DOHH2 (cell line): ENCODE measurements around the gene ZNF575.

Source experiments
- H3F3A ChIP-seq: fragments of 200-600 bp; sonication (generic), shearing (Covaris generic); 2 replicates; pipeline ENCODE4 v1.6.0; 2016; ENCODE audit warnings: antibody characterized with exemption, mild to moderate bottlenecking; ENCODE audit not compliant: control insufficient read depth, insufficient read depth
- H3K27ac ChIP-seq: fragments of 200-600 bp; sonication (generic); 2 replicates; pipeline ENCODE4 v1.5.1; 2014; ENCODE audit warnings: low read depth, mild to moderate bottlenecking, low read length, moderate library complexity
- H3K27me3 ChIP-seq: fragments of 200-600 bp; sonication (generic); 2 replicates; pipeline ENCODE4 v1.6.1; 2014; ENCODE audit warnings: mild to moderate bottlenecking, low read length, mixed read lengths; ENCODE audit not compliant: control insufficient read depth
- H3K36me3 ChIP-seq: fragments of 200-600 bp; sonication (generic); 2 replicates; pipeline ENCODE4 v1.6.1; 2014; ENCODE audit warnings: mild to moderate bottlenecking, low read length, moderate library complexity, mixed read lengths; ENCODE audit not compliant: control insufficient read depth
- H3K4me1 ChIP-seq: fragments of 200-600 bp; sonication (generic); 2 replicates; pipeline ENCODE4 v1.6.1; 2014; ENCODE audit warnings: mild to moderate bottlenecking, low read length, mixed read lengths; ENCODE audit not compliant: control insufficient read depth
- H3K4me2 ChIP-seq: fragments of 200-600 bp; sonication (generic); 2 replicates; pipeline ENCODE4 v1.6.0; 2014; ENCODE audit warnings: mild to moderate bottlenecking, low read length, moderate library complexity
- H3K4me3 ChIP-seq: fragments of 200-600 bp; sonication (generic); 2 replicates; pipeline ENCODE4 v1.5.1; 2014; ENCODE audit warnings: mild to moderate bottlenecking, low read length, mixed read lengths
- H3K79me2 ChIP-seq: fragments of 200-600 bp; sonication (generic); 2 replicates; pipeline ENCODE4 v1.6.1; 2014; ENCODE audit warnings: mild to moderate bottlenecking, low read length, mixed read lengths; ENCODE audit not compliant: control insufficient read depth
- H3K9me2 ChIP-seq: fragments of 200-600 bp; sonication (generic); replicated peaks from 2 replicates; pipeline ENCODE4 v1.6.1; 2014; ENCODE audit warnings: mild to moderate bottlenecking, low read length, mixed read lengths; ENCODE audit not compliant: control insufficient read depth
- H3K9me3 ChIP-seq: fragments of 200-600 bp; sonication (generic); 2 replicates; pipeline ENCODE4 v1.6.1; 2014; ENCODE audit warnings: antibody characterized with exemption, low read length, mixed read lengths; ENCODE audit not compliant: control insufficient read depth, insufficient read depth
- H4K20me1 ChIP-seq: fragments of 200-600 bp; sonication (generic); 2 replicates; pipeline ENCODE4 v1.6.0; 2014; ENCODE audit warnings: low read depth, mild to moderate bottlenecking, antibody characterized with exemption, low read length, moderate library complexity; ENCODE audit not compliant: control insufficient read depth, insufficient read depth
- EZH2phosphoT487 ChIP-seq: fragments of 200-600 bp; sonication (generic); IDR thresholded peaks from 2 replicates; pipeline ENCODE4 v1.6.1; 2017; ENCODE audit warnings: borderline replicate concordance, mild to moderate bottlenecking, antibody characterized with exemption, low read length, moderate library complexity, mixed read lengths
- TF ChIP-seq, protein P1 (sequence below): fragments of 200-600 bp; sonication (generic); IDR thresholded peaks from one replicate; pipeline ENCODE4 v1.5.1; 2014; ENCODE audit warnings: antibody characterized with exemption, mild to moderate bottlenecking, low read depth, low read length; ENCODE audit not compliant: poor library complexity, severe bottlenecking

The ZNF575 gene

DNA sequence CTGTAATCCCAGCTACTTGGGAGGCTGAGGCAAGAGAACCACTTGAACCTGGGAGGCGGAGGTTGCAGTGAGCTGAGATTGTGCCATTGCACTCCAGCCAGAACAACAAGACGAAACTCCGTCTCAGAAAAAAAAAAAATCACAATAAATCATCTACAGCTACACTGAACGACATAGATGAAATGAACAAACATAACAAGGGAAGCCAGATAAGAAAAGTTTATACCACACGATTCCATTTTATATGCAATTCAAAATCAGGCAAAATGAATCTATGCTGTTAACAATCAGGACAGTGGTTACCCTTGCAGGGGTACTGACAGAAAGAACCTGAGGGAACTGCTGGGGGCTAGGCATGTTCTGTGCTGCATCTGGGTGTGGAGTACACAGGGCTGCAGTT lies 36.7 kb downstream of the ZNF575 start:
- Histone ChIP-seq H3F3A (no peaks in the 10 kb centered on the region), H3K4me3 (no peak overlapping the region), H3K27ac (no peak overlapping the region), H3K9me2 (no peaks in the 10 kb centered on the region), H3K9me3 (no peaks in the 10 kb centered on the region), H3K79me2 (peaks cover 29% of the 10 kb centered on the region), H3K4me1 (peaks cover 4% of the 10 kb centered on the region), H4K20me1 (no peaks in the 10 kb centered on the region), H3K27me3 (no peaks in the 10 kb centered on the region), H3K4me2 (no peak overlapping the region), H3K36me3 (peaks cover 15% of the 10 kb centered on the region)
- TF ChIP-seq, protein P1, sequence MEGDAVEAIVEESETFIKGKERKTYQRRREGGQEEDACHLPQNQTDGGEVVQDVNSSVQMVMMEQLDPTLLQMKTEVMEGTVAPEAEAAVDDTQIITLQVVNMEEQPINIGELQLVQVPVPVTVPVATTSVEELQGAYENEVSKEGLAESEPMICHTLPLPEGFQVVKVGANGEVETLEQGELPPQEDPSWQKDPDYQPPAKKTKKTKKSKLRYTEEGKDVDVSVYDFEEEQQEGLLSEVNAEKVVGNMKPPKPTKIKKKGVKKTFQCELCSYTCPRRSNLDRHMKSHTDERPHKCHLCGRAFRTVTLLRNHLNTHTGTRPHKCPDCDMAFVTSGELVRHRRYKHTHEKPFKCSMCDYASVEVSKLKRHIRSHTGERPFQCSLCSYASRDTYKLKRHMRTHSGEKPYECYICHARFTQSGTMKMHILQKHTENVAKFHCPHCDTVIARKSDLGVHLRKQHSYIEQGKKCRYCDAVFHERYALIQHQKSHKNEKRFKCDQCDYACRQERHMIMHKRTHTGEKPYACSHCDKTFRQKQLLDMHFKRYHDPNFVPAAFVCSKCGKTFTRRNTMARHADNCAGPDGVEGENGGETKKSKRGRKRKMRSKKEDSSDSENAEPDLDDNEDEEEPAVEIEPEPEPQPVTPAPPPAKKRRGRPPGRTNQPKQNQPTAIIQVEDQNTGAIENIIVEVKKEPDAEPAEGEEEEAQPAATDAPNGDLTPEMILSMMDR: no peak
- no peak for TF ChIP-seq EZH2phosphoT487

DNA sequence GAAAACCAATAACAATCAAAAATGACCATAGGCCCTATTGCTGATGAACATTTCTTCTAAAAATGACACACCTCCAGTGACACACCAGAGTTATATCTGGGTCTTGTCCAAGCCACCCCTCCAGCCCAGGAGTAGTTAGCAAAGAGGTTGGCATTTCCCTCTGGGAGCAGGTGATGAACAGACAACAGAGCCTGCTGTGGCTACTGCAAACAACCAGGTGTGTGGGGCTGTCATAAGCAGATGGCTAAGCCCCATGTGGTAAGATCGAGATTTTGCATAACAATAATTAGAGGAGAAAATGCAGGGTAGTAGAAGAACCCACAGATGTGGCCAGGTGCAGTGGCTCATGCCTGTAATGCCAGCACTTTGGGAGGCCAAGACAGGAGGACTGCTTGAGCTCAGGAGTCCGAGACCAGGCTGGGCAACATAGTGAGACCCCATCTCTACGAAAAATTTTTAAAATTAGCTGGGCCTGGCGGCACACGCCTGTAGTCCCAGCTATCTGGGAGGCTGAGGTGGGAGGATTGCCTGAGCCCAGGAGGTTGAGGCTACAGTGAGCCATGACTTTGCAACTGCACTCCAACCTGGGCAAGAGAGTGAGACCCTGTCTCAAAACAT lies 37.3 kb downstream of the ZNF575 start:
- Histone ChIP-seq H3K27ac (no peak overlapping the region), H3K79me2 (peaks cover 35% of the 10 kb centered on the region)
- TF ChIP-seq, protein P1: no peak
- TF ChIP-seq EZH2phosphoT487: no peak

GRCh38 chr19:43572171-43572588 lies 39.2 kb downstream of the ZNF575 start:
- no peaks in the 10 kb centered on the region for H4K20me1 ChIP-seq
- no peak overlapping the region for H3K27ac ChIP-seq
- H3K36me3 ChIP-seq: peaks cover 17% of the 10 kb centered on the region
- H3K79me2 ChIP-seq: peaks cover 36% of the 10 kb centered on the region
- H3K4me3 ChIP-seq: no peak overlapping the region
- H3K4me2 ChIP-seq: no peak overlapping the region
- no peaks in the 10 kb centered on the region for H3F3A ChIP-seq
- no peaks in the 10 kb centered on the region for H3K27me3 ChIP-seq
- no peaks in the 10 kb centered on the region for H3K9me2 ChIP-seq
- TF ChIP-seq, protein P1: no peak
- no peak for TF ChIP-seq EZH2phosphoT487
- H3K9me3 ChIP-seq: no peaks in the 10 kb centered on the region
- H3K4me1 ChIP-seq: peaks cover 14% of the 10 kb centered on the region

More for the DNA sequence above, 37.3 kb downstream of the ZNF575 start:
- Histone ChIP-seq H3K9me3 (no peaks in the 10 kb centered on the region), H3K36me3 (peaks cover 17% of the 10 kb centered on the region), H3K4me1 (peaks cover 6% of the 10 kb centered on the region), H3K4me3 (no peak overlapping the region), H3F3A (no peaks in the 10 kb centered on the region), H3K27me3 (no peaks in the 10 kb centered on the region), H4K20me1 (no peaks in the 10 kb centered on the region), H3K9me2 (no peaks in the 10 kb centered on the region), H3K4me2 (no peak overlapping the region)
